RWPE2 (cell line): ENCODE results near the gene PLVAP.

ENCODE experiments used
- ATAC-seq: fragments of 200-7000 bp; cut with Tn5 transposase; 3 replicates; pipeline ENCODE4 v1.9.1; 2021; ENCODE audit warnings: low read depth
- DNase-seq: peaks from one replicate; pipeline ENCODE4 v3.0.0-alpha.2; 2020; ENCODE audit warnings: low spot score
- H3K27ac ChIP-seq: fragments of 450-650 bp; 2 replicates; pipeline ENCODE4 v1.5.1; 2017; ENCODE audit warnings: mild to moderate bottlenecking; ENCODE audit not compliant: poor library complexity, severe bottlenecking
- H3K27me3 ChIP-seq: fragments of 250-450 bp; sonication (Bioruptor Pico); 2 replicates; pipeline ENCODE4 v1.5.1; 2021; ENCODE audit warnings: mild to moderate bottlenecking, moderate library complexity; ENCODE audit not compliant: insufficient read depth, poor library complexity, severe bottlenecking
- H3K36me3 ChIP-seq: fragments of 250-450 bp; sonication (Bioruptor Pico); 2 replicates; pipeline ENCODE4 v1.5.1; 2020; ENCODE audit warnings: low read depth, mild to moderate bottlenecking, moderate library complexity
- H3K4me1 ChIP-seq: fragments of 250-450 bp; sonication (Bioruptor Pico); 2 replicates; pipeline ENCODE4 v1.5.1; 2021; ENCODE audit warnings: mild to moderate bottlenecking, moderate library complexity; ENCODE audit not compliant: insufficient read depth, poor library complexity, severe bottlenecking
- H3K4me3 ChIP-seq: fragments of 250-450 bp; sonication (Bioruptor Pico); 2 replicates; pipeline ENCODE4 v1.5.1; 2021; ENCODE audit warnings: mild to moderate bottlenecking, moderate library complexity; ENCODE audit not compliant: severe bottlenecking
- H3K9me3 ChIP-seq: fragments of 250-450 bp; sonication (Bioruptor Pico); 2 replicates; pipeline ENCODE4 v1.5.1; 2021; ENCODE audit warnings: mild to moderate bottlenecking, moderate library complexity; ENCODE audit not compliant: severe bottlenecking
- TF ChIP-seq, protein P1 (sequence below): fragments of 450-650 bp; IDR thresholded peaks from one replicate; pipeline ENCODE4 v1.5.1; 2017; ENCODE audit warnings: mild to moderate bottlenecking, moderate library complexity; ENCODE audit not compliant: poor library complexity, severe bottlenecking

PLVAP gene

DNA sequence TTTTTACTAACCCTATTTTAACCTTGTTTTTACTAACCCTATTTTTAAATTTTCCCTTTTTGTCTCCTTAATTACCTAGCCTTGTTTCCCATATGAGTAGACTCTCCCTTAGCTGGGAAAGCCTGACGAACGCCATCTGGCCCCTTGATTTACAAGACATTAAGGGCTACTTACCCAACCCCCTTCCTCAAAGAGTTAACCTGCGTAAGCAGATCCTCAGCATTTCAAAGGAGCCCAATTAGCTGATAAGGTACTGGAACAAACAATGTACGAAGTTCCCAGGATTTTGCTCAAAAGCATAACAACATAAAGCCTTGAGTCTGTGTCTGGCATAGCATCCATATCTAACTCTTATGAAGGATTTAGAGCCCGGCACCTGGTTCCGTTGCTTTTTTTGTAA lies 38.0 kb upstream of the PLVAP start:
- no peaks in the 10 kb centered on the region for H3K36me3 ChIP-seq
- no peak for ATAC-seq
- DNase-seq = no peak
- H3K27me3 ChIP-seq = no peaks in the 10 kb centered on the region
- H3K4me3 ChIP-seq = no peak overlapping the region
- H3K9me3 ChIP-seq = no peaks in the 10 kb centered on the region
- TF ChIP-seq, protein P1, sequence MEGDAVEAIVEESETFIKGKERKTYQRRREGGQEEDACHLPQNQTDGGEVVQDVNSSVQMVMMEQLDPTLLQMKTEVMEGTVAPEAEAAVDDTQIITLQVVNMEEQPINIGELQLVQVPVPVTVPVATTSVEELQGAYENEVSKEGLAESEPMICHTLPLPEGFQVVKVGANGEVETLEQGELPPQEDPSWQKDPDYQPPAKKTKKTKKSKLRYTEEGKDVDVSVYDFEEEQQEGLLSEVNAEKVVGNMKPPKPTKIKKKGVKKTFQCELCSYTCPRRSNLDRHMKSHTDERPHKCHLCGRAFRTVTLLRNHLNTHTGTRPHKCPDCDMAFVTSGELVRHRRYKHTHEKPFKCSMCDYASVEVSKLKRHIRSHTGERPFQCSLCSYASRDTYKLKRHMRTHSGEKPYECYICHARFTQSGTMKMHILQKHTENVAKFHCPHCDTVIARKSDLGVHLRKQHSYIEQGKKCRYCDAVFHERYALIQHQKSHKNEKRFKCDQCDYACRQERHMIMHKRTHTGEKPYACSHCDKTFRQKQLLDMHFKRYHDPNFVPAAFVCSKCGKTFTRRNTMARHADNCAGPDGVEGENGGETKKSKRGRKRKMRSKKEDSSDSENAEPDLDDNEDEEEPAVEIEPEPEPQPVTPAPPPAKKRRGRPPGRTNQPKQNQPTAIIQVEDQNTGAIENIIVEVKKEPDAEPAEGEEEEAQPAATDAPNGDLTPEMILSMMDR = no peak
- H3K4me1 ChIP-seq = no peaks in the 10 kb centered on the region
- H3K27ac ChIP-seq = no peak overlapping the region

DNA sequence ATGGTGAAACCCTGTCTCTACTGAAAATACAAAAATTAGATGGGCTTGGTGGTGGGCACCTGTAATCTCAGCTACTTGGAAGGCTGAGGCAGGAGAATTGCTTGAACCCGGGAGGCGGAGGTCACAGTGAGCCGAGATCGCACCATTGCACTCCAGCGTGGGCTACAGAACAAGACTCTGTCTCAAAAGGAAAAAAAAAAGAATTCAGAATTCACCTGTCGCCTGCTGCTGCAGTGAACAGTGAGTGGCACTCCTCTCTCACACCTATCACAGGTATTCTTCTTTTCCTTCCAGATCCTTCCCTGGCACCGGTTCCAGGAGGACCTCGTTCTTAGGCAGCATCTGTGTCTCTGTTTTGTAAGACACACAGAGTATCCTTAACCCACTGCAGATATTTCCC lies 37.0 kb upstream of the PLVAP start:
- ATAC-seq = no peak

DNA sequence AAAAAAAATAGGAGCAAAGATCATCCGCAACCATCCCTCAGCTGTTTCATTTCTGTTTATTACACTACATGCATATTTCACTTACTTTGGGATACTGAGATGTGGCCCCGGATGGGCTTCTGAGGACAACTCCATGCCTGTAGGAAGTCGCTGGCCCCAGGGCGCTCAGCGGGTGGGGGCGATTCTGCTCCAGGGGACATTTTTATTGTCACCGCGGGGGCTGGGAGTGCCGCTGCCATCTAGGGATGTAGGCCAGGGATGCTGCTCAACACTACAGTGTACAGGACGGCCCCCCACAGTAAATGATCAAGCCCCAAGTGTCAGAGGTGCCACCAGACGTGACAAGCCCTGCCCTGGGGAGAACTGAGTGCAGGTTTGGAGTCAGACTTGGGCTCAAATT lies 34.7 kb upstream of the PLVAP start:
- ATAC-seq = no peak
- Histone ChIP-seq H3K36me3 (no peaks in the 10 kb centered on the region), H3K27ac (no peak overlapping the region), H3K4me3 (no peak overlapping the region), H3K27me3 (no peaks in the 10 kb centered on the region), H3K9me3 (no peaks in the 10 kb centered on the region), H3K4me1 (no peaks in the 10 kb centered on the region)
- TF ChIP-seq, protein P1 = no peak
- no peak for DNase-seq

More for the DNA sequence above, 37.0 kb upstream of the PLVAP start:
- no peaks in the 10 kb centered on the region for H3K9me3 ChIP-seq
- H3K4me1 ChIP-seq = no peaks in the 10 kb centered on the region
- H3K27ac ChIP-seq = no peak overlapping the region
- TF ChIP-seq, protein P1 = no peak
- DNase-seq = no peak
- no peaks in the 10 kb centered on the region for H3K36me3 ChIP-seq
- no peak overlapping the region for H3K4me3 ChIP-seq
- no peaks in the 10 kb centered on the region for H3K27me3 ChIP-seq

DNA sequence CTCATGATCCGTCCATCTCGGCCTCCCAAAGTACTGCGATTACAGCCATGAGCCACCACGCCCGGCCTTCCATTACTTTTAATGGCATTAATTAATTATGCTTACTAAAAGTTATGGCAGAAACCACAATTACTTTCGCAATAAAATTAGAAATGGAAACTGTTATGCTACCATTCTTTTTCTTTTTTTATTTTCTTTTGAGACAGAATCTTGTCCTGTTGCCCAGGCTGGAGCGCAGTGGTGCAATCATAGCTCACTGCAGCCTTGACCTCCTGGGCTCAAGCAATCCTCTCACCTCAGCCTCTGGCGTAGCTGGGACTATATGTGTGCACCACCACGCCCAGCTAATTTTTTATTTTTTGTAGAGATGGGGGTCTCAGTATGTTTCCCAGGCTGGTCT lies 32.8 kb upstream of the PLVAP start:
- no peak overlapping the region for H3K27ac ChIP-seq
- no peaks in the 10 kb centered on the region for H3K9me3 ChIP-seq
- H3K27me3 ChIP-seq = no peaks in the 10 kb centered on the region
- TF ChIP-seq, protein P1 = no peak
- no peaks in the 10 kb centered on the region for H3K36me3 ChIP-seq
- DNase-seq (no peak), ATAC-seq (no peak)
- H3K4me1 ChIP-seq = no peaks in the 10 kb centered on the region
- no peak overlapping the region for H3K4me3 ChIP-seq

DNA sequence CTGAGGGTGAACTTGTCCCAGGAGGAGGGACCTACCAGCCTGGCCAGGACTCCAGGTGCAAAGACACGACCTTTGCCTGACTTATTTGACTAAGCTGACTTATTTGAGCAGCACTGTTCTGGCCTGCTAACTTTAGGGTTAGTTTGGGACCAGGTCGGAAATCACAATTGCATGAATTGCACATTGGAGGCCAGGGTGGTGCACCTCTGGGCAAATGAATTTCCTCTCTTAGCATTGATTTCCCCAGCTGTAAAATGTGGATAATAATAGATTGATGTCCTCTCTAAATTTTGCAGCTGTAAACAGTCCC lies 29.7 kb upstream of the PLVAP start:
- Histone ChIP-seq H3K36me3 (no peaks in the 10 kb centered on the region), H3K9me3 (no peaks in the 10 kb centered on the region), H3K27ac (no peak overlapping the region), H3K4me3 (no peak overlapping the region), H3K27me3 (no peaks in the 10 kb centered on the region), H3K4me1 (no peaks in the 10 kb centered on the region)
- ATAC-seq (no peak), DNase-seq (no peak)
- TF ChIP-seq, protein P1 = no peak
